HG03108 (cell line): ENCODE data around the gene C5orf22.
"Not testable (repeated sequence)": the region's sequence is repeated elsewhere in the genome, so short reads cannot be mapped to it uniquely, and the experiment has no call there.

Experiments used
- ATAC-seq: cut with Tn5 transposase; IDR thresholded peaks from one replicate; pipeline ENCODE4 v1.9.1; 2021; ENCODE audit warnings: moderate library complexity; ENCODE audit not compliant: unreplicated experiment

The C5orf22 gene

GRCh38 chr5:31598640-31599611, 66.8 kb downstream of the C5orf22 start:
- ATAC-seq, result no peak

DNA sequence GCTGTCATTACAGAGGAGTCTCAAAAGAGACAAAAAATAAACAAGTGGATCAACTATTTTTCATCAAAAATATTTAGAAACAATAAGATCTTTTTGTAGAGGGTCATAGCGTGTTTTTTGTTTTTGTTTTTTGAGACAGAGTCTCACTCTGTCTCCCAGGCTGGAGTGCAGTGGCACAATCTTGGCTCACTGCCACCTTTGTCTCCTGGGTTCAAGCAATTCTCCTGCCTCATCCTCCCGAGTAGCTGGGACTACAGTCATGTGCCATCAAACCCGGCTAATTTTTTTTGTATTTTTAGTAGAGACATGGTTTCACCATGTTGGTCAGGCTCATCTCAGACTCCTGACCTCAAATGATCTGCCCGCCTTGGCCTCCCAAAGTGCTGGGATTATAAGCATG, 70.2 kb downstream of the C5orf22 start:
- not testable (repeated sequence) for ATAC-seq

- ATAC-seq, result no peak
These were observed 72.1 kb downstream of the C5orf22 start for GRCh38 chr5:31604240-31604639.

- ATAC-seq, result no peak
These were observed 72.5 kb downstream of the C5orf22 start for GRCh38 chr5:31604644-31605043.
